Placental epithelial cell (primary cell): ENCODE data around the gene SYDE2. TPM values are rescaled to one million over a fixed set of nuclear protein-coding genes. Genes with fewer than 3 reads are reported as not detected.

Experiments
- small RNA-seq: library from RNA; depleted of rRNA; stranded (forward); fragments of <200 nt; gene quantifications from one replicate; pipeline ENCODE3, GENCODE V24; 2012
- total RNA-seq: library from RNA; depleted of rRNA; stranded (reverse); fragments of >200 nt; gene quantifications from 2 replicates; pipeline ENCODE4 v1.2.3, GENCODE V29; 2012

SYDE2 gene
- total RNA-seq, result 4.7 and 9.0 TPM in 2 replicates

GRCh38 chr1:85200463-85201339 lies at the start of gene SYDE2:
Gene SYDE2 (minus strand): TSS chr1:85201016. CDS start chr1:85200996, 20 bp downstream.

Small RNA genes within 50 kb of the gene (small RNA-seq; reads per million reads assigned to genes)
- gene MIR4423, result not detected

Other genes with a start within 250 kb of the SYDE2 start
- not detected in 2 replicates for gene MCOLN2, start 203.9 kb downstream of the SYDE2 start, total RNA-seq
- 0.39 TPM in 1 of 2 replicates, not detected in the other for gene MCOLN3, start 152.5 kb downstream of the SYDE2 start, total RNA-seq
- 9.8 and 14.3 TPM in 2 replicates for gene C1orf52, start 58.6 kb upstream of the SYDE2 start, total RNA-seq
- gene BCL10, start 75.6 kb upstream of the SYDE2 start, total RNA-seq, result 28.3 and 30.6 TPM in 2 replicates